ENCODE measurements around the gene FXR2. TPM values are rescaled to one million over a fixed set of nuclear protein-coding genes. Genes with fewer than 3 reads are reported as not detected.
A peak's percentile ranks its signal among the peaks of the same experiment; 100 is the strongest.

FXR2 gene
- total and polyA plus RNA-seq, 2 experiments from 2014 or later = 10.9 to 24.4 TPM

DNA sequence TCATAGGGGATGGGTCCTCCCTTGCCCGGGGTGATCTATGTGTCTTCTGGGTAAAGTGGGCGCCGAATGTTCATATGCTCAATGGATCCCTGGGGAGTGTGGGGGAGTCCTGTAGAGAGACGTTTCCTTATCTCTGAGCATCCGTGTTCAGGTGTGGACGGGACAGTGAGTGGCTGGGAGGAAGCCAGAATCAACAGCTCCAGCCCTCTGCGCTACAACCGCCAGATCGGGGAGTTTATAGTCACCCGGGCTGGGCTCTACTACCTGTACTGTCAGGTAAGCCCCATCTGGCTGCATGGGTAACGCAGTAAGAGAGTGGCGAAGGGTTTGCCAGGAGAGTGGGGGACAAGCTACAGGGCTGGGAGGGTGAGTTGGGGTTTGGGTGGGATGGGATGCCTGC is 58.1 kb downstream of the FXR2 start:
- Histone ChIP-seq H4K20me1 (replicated peaks; ENCODE audit: insufficient read depth) (no peaks in the 10 kb centered on the region), H3K4me1 (ENCODE audit: insufficient read depth) (peaks cover 37% of the 10 kb centered on the region), H3K27me3 (ENCODE audit: insufficient read depth) (no peaks in the 10 kb centered on the region), H3K4me3 (no peak overlapping the region), H2AFZ (no peak overlapping the region), H3F3A (replicated peaks; ENCODE audit: low read depth) (peaks cover 20% of the 10 kb centered on the region), H3K9me2 (ENCODE audit: insufficient read depth) (no peaks in the 10 kb centered on the region), H3K4me2 (no peak overlapping the region; the same call in 1 of the 2 replicates), H3K36me3 (ENCODE audit: insufficient read depth) (no peaks in the 10 kb centered on the region), H3K27ac (ENCODE audit: low read depth) (no peak overlapping the region), H3K79me2 (replicated peaks; ENCODE audit: insufficient read depth) (no peaks in the 10 kb centered on the region)
- no peak for TF ChIP-seq STAT1 (IDR thresholded peaks at IDR 0.05; ENCODE audit: unreplicated experiment)
- no peak for TF ChIP-seq ETS1 (IDR thresholded peaks at IDR 0.05)
- DNase-seq (ENCODE audit: low spot score) (no peak), ATAC-seq (no peak)
- Mint-ChIP-seq H3K27ac (no peak overlapping the region), H3K4me1 (peaks cover 50% of the 10 kb centered on the region), H3K9me3 (no peaks in the 10 kb centered on the region), H3K4me3 (no peak overlapping the region), H3K27me3 (ENCODE audit: insufficient read depth, low read depth, poor library complexity) (peaks cover 24% of the 10 kb centered on the region), H3K36me3 (ENCODE audit: low read depth) (no peaks in the 10 kb centered on the region)

- peaks cover 21% of the 10 kb centered on the region for H3K27me3 Mint-ChIP-seq (ENCODE audit: insufficient read depth, low read depth, poor library complexity)
- Histone ChIP-seq H2AFZ (no peak overlapping the region; the same call in 1 of the 2 replicates), H3K4me3 (no peak overlapping the region), H3K27me3 (ENCODE audit: insufficient read depth) (no peaks in the 10 kb centered on the region), H3K27ac (ENCODE audit: low read depth) (no peak overlapping the region), H3K36me3 (ENCODE audit: insufficient read depth) (no peaks in the 10 kb centered on the region), H3K79me2 (replicated peaks; ENCODE audit: insufficient read depth) (no peaks in the 10 kb centered on the region), H3K4me2 (no peak overlapping the region), H4K20me1 (replicated peaks; ENCODE audit: insufficient read depth) (no peaks in the 10 kb centered on the region), H3K4me1 (ENCODE audit: insufficient read depth) (peaks cover 32% of the 10 kb centered on the region), H3F3A (replicated peaks; ENCODE audit: low read depth) (peaks cover 16% of the 10 kb centered on the region), H3K9me2 (ENCODE audit: insufficient read depth) (no peaks in the 10 kb centered on the region)
- DNase-seq (ENCODE audit: low spot score) = peak; percentile 63
- peak overlapping the region; percentile 4; the same call in 2 of the 3 replicates for H3K4me3 Mint-ChIP-seq
- H3K9me3 Mint-ChIP-seq = no peaks in the 10 kb centered on the region
- no peaks in the 10 kb centered on the region for H3K36me3 Mint-ChIP-seq (ENCODE audit: low read depth)
- H3K4me1 Mint-ChIP-seq = peaks cover 45% of the 10 kb centered on the region
- TF ChIP-seq STAT1 (IDR thresholded peaks at IDR 0.05; ENCODE audit: unreplicated experiment) (no peak), CTCF (conservative IDR thresholded peaks at IDR 0.05; ENCODE audit: low read depth in 2 of 2) (peak; percentile 52 to 57)
- ATAC-seq = peak; percentile 11
- H3K27ac Mint-ChIP-seq = no peak overlapping the region
Observed at GRCh38 chr17:7555320-7555948, 59.3 kb downstream of the FXR2 start.

DNA sequence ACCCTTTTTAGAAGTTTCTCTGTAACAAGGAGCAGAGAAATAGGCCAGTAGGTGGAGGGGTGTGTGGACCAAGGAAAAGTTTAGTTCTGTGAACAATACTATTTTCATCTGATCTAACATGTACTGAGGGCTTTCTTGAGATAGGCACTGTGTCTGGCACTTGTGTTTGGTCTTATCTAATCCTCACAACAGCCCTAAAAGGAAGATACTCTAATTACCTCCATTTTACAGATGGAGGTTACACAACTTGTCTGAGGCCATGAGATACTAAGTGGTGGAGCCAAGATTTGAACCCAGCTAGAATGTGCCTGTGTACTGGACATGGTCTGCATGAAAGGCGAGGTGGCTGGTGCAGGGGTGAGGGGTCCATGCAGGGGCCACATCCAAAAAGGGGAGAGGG is 61.3 kb downstream of the FXR2 start:
- H3K36me3 ChIP-seq (ENCODE audit: insufficient read depth) = no peaks in the 10 kb centered on the region
- Mint-ChIP-seq H3K9me3 (no peaks in the 10 kb centered on the region), H3K27ac (no peak overlapping the region), H3K36me3 (ENCODE audit: low read depth) (no peaks in the 10 kb centered on the region), H3K27me3 (ENCODE audit: insufficient read depth, low read depth, poor library complexity) (peaks cover 13% of the 10 kb centered on the region), H3K4me1 (peaks cover 27% of the 10 kb centered on the region), H3K4me3 (no peak overlapping the region)
- no peak overlapping the region for H2AFZ ChIP-seq
- H3K27me3 ChIP-seq (ENCODE audit: insufficient read depth) = peaks cover 4% of the 10 kb centered on the region
- peaks cover 15% of the 10 kb centered on the region for H3K4me1 ChIP-seq (ENCODE audit: insufficient read depth)
- peaks cover 19% of the 10 kb centered on the region for H3F3A ChIP-seq (replicated peaks; ENCODE audit: low read depth)
- no peak overlapping the region for H3K4me2 ChIP-seq
- H3K4me3 ChIP-seq = no peak overlapping the region
- no peak for ATAC-seq
- no peaks in the 10 kb centered on the region for H3K79me2 ChIP-seq (replicated peaks; ENCODE audit: insufficient read depth)
- H3K27ac ChIP-seq (ENCODE audit: low read depth) = no peak overlapping the region
- DNase-seq (ENCODE audit: low spot score) = no peak
- no peaks in the 10 kb centered on the region for H4K20me1 ChIP-seq (replicated peaks; ENCODE audit: insufficient read depth)
- H3K9me2 ChIP-seq (ENCODE audit: insufficient read depth) = no peaks in the 10 kb centered on the region
- TF ChIP-seq ETS1 (IDR thresholded peaks at IDR 0.05) (no peak), CTCF (conservative IDR thresholded peaks at IDR 0.05; ENCODE audit: low read depth in 2 of 2) (no peak), POLR2AphosphoS5 (IDR thresholded peaks at IDR 0.05; ENCODE audit: low read depth) (no peak), ZNF114 (CRISPR knock-in tag; IDR thresholded peaks at IDR 0.05) (no peak)
